GDM1 (cell line): ENCODE data around the gene GALNT10.

ENCODE experiments used
- DNase-seq: peaks from one replicate; lab custom pipeline; 2025; lab: John Stamatoyannopoulos, UW

The GALNT10 gene

GRCh38 chr5:154298065-154298464, 107.5 kb downstream of the GALNT10 start:
- peak; percentile 46 for DNase-seq

GRCh38 chr5:154300207-154300883, 109.8 kb downstream of the GALNT10 start:
- no peak for DNase-seq

- no peak for DNase-seq
These were observed 111.2 kb downstream of the GALNT10 start for GRCh38 chr5:154301726-154302125.

GRCh38 chr5:154302161-154302560, 111.6 kb downstream of the GALNT10 start:
- DNase-seq = no peak

GRCh38 chr5:154303133-154303532, 112.6 kb downstream of the GALNT10 start:
- no peak for DNase-seq

GRCh38 chr5:154308443-154309370, 118.2 kb downstream of the GALNT10 start:
- DNase-seq = no peak

GRCh38 chr5:154309371-154309745, 118.8 kb downstream of the GALNT10 start:
- no peak for DNase-seq

GRCh38 chr5:154309805-154310204, 119.3 kb downstream of the GALNT10 start:
- DNase-seq = no peak

GRCh38 chr5:154311362-154311761, 120.8 kb downstream of the GALNT10 start:
- DNase-seq = no peak

GRCh38 chr5:154312000-154312399, 121.5 kb downstream of the GALNT10 start:
- DNase-seq = no peak

GRCh38 chr5:154312576-154312975, 122.0 kb downstream of the GALNT10 start:
- no peak for DNase-seq

- no peak for DNase-seq
These were observed 123.0 kb downstream of the GALNT10 start for GRCh38 chr5:154313360-154314017.

GRCh38 chr5:154315196-154315595, 124.7 kb downstream of the GALNT10 start:
- DNase-seq = no peak

GRCh38 chr5:154315756-154316155, 125.2 kb downstream of the GALNT10 start:
- no peak for DNase-seq

- DNase-seq = no peak
These were observed 125.8 kb downstream of the GALNT10 start for GRCh38 chr5:154316223-154316935.

- DNase-seq = no peak
These were observed 127.4 kb downstream of the GALNT10 start for GRCh38 chr5:154317916-154318315.

- no peak for DNase-seq
These were observed 128.2 kb downstream of the GALNT10 start for GRCh38 chr5:154318691-154319090.

- no peak for DNase-seq
These were observed 129.2 kb downstream of the GALNT10 start for GRCh38 chr5:154319736-154320135.

- DNase-seq = no peak
These were observed 129.9 kb downstream of the GALNT10 start for GRCh38 chr5:154320224-154321089.

GRCh38 chr5:154321546-154321945, 131.0 kb downstream of the GALNT10 start:
- DNase-seq = no peak

GRCh38 chr5:154324033-154324432, 133.5 kb downstream of the GALNT10 start:
- DNase-seq = no peak
